ENCODE data around the gene BEST2.
A peak's percentile ranks its signal among the peaks of the same experiment; 100 is the strongest.
"Not testable (repeated sequence)": the region's sequence is repeated elsewhere in the genome, so short reads cannot be mapped to it uniquely, and the experiment has no call there.

BEST2 gene

DNA sequence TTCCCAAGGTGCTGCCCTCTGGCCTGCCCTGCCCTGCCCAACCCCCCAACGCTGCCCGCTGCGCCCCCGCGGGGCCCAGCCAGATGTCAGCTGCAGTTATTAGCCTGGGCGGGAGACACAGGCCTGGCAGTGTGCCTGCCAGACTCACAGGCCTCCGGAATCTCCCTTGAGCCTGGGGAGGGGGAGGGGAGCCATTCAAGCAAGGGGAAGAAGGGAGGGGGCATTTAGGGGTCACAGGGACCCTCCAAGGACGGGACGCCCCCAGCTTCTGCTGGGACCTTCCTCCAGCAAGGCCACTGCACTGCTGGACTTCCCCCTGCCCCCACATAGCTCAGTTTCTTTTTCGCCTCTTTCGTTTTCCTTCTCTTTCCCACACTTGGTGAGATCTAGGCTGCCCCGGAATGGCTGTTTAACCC lies 37.1 kb downstream of the BEST2 start:
- peak in 1 of 2 experiments; percentile 58 for DNase-seq

DNA sequence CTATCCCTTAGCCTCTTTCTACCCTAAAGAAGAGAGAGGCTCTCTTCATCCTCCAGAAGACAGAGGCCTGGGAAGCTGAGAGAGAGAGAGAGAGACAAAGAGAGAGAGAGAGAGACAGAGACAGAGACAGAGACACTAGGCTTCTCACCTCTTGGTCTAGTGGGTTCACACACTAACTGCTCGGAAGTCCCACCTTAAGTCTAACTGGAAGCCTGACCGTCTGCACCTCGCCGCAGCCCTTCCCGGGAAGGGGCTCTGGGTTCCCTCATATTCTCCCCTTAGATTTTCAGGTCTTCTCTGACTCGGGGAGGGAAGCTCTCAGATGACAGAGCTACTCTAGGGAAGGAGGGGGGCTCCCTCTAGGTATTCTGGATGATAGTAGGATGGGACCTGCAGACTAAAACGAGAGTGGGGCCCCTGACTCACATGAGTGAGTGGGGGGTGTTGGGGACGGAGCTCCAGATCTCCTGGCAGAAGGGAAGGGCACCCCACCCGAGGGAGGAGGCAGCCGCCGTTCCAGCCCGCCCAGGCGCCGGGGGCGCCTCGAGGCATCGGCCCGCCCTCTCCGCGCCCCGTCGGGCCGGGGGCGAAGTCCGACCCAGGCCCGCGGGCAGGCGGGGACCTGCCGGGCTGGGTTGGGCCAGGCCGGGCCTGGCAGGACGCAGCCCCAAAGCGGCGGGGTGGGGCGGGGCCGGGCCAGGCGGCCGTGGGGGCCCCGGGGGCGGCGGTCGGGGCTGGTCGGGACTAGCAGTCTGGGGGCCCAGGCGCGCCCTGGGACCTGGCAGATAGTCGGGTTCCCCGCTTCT lies 37.7 kb downstream of the BEST2 start:
- no peak for DNase-seq

DNA sequence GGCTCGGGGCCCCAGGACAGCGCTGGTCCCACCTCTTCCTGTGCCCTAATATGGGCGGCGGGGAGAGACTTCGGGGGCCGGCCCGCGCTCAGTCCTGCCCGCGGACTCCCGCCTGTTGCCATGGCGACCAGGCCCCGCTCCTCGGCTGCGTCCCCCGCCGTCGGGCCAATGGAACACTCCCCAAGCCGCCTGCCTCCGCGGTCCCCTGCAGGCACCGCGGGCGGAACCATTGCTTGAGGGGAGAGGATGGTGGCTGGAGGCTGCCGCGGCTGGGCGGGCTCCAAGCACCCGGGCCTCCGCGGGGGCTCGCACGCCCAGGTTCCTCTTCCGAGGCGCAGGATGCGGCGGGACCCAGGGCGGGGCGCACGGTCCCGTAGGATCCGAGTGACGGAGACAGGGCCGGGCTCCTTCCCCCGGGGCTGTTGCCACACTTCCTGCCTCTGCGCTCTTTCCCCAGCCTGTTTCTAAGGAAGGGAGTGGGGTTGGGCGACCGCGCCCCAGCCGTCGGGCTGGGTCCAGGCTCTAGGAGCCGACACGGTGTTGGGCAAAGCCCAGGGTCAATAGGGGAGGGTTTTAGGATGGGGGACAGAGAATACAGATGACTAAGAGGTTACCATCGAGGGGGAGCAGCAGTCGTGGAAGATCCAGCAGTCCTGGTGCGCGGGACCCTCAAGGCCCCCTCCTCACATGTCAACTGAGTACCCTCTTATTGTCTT lies 38.5 kb downstream of the BEST2 start:
- peak; percentile 91 to 92 for DNase-seq

DNA sequence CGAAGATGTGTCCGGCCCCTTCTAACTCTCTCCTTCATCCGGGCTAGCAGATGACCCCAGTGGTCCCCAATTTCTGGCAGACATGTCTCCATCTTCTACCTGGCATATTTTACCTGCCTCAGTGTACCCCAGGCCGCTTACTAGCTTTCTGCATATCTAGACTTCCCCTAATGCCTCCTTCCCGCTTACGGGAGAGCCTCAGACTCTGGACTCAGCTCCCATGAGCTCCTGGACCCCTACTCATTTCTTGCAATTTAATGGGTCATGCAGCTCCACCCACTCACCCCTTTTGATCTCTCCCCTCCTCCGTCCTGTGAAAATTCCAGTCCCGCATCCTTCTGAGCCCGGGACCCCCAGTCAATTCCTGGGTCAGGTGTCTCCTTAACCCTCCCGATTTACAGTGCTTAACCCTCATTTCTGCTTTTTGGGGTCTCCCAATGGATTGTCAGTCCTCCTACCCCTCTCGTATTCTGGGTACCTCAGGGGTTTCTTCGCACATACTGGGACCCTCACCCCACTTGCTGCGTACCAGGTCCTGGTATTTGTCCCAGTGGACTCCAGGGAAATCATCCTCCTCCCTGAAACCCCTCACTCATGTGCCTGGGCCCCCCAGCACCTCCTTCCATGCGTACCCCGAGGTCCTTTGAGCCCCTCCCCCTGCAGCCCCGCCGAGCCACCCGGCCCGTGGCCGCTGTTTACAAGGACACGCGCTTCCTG lies 39.2 kb downstream of the BEST2 start:
- DNase-seq: no peak

DNA sequence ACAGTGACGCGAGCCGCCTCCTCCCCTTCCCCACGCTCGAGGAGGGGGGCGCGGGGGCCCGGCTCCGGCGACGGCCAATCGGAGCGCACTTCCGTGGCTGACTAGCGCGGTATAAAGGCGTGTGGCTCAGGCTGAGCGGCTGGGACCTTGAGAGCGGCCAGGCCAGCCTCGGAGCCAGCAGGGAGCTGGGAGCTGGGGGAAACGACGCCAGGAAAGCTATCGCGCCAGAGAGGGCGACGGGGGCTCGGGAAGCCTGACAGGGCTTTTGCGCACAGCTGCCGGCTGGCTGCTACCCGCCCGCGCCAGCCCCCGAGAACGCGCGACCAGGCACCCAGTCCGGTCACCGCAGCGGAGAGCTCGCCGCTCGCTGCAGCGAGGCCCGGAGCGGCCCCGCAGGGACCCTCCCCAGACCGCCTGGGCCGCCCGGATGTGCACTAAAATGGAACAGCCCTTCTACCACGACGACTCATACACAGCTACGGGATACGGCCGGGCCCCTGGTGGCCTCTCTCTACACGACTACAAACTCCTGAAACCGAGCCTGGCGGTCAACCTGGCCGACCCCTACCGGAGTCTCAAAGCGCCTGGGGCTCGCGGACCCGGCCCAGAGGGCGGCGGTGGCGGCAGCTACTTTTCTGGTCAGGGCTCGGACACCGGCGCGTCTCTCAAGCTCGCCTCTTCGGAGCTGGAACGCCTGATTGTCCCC lies 39.9 kb downstream of the BEST2 start, which contains the start of gene JUNB:
JUNB (plus strand) TSS at position 142 of the 706 bp plus-strand sequence; CDS start at position 428, 286 bp downstream.
- peak; percentile 88 to 89 for DNase-seq

DNA sequence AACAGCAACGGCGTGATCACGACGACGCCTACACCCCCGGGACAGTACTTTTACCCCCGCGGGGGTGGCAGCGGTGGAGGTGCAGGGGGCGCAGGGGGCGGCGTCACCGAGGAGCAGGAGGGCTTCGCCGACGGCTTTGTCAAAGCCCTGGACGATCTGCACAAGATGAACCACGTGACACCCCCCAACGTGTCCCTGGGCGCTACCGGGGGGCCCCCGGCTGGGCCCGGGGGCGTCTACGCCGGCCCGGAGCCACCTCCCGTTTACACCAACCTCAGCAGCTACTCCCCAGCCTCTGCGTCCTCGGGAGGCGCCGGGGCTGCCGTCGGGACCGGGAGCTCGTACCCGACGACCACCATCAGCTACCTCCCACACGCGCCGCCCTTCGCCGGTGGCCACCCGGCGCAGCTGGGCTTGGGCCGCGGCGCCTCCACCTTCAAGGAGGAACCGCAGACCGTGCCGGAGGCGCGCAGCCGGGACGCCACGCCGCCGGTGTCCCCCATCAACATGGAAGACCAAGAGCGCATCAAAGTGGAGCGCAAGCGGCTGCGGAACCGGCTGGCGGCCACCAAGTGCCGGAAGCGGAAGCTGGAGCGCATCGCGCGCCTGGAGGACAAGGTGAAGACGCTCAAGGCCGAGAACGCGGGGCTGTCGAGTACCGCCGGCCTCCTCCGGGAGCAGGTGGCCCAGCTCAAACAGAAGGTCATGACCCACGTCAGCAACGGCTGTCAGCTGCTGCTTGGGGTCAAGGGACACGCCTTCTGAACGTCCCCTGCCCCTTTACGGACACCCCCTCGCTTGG lies 40.7 kb downstream of the BEST2 start:
- DNase-seq: peak in 1 of 2 experiments; percentile 44

DNA sequence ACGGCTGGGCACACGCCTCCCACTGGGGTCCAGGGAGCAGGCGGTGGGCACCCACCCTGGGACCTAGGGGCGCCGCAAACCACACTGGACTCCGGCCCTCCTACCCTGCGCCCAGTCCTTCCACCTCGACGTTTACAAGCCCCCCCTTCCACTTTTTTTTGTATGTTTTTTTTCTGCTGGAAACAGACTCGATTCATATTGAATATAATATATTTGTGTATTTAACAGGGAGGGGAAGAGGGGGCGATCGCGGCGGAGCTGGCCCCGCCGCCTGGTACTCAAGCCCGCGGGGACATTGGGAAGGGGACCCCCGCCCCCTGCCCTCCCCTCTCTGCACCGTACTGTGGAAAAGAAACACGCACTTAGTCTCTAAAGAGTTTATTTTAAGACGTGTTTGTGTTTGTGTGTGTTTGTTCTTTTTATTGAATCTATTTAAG lies 41.3 kb downstream of the BEST2 start:
- DNase-seq: peak in 1 of 2 experiments; percentile 44

DNA sequence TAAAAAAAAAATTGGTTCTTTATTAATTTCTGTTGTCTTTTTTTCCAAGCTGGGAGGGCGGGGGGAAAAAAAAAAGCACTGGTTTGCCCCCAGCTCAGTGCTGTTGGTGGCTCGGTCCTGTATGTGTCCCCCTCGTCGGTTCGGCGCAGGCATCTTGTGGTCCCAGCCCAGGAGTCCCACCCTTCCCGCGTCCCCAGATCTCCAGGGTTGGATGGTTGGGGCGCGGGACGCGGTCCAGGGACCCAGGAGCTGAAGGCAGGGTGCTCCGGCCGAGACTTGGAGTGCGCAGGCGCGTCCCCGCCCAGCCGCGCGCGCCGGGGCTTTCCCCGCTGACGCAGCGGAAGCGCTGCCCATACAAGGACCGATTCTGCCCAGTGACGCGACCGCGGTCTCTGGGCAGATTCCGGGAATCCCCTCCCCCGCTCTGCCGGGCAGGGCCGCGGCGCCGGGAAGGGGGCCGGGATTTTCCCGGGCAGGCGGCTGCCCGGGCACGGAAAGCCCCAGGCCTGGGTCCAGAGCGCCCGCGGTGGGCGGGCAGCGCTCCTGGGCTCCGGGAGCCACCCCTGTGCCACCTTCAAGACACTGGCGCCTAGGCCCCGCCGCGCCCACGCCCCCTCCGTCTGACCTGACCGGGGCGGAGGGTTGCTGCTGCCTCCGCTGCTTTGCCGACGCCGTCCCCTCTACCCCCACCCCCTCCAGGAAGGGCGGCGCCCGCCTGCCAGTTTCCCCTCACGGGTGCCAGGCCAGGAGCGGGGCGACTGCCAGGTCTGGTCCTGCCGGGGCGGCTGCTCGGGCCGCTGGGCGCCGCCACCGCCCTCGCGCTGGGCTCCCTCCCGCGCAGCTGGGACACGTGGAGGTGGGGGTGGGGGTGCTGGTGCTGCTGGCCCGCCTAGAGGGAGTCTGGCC lies 42.0 kb downstream of the BEST2 start:
- peak; percentile 77 to 86 for DNase-seq

DNA sequence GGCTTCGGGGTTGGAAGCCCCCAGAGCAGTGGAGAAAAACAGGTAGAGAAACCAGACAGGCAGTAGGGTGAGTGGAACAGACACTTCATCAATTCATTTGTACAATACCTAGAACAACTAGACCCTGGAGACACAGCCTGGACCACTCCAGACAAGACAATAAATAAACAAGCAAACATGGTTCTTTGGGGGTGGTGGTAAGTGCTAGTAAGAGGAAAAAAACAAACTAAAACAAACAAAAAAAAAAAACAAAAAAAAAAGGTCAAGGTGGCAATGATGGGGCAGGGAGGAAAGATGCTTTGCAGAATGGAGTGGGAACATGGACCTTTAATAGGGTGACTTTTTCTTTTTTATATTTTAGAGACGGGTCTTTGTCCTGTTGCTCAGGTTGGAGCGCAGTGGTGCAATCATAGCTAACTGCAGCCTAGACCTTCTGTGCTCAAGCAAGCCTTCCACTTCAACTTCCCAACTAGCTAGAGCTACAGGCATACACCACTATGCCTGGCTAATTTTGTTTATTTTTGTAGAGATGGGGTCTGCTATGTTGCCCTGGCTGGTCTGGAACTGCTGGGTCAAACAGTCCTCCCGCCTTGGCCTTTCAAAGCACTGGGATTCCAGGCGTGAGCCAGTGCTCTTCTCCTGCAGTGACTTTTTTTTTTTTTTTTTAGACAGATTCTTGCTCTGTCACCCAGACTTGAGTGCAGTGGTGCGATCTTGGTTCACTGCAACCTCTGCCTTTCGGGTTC lies 42.8 kb downstream of the BEST2 start:
- DNase-seq: no peak

DNA sequence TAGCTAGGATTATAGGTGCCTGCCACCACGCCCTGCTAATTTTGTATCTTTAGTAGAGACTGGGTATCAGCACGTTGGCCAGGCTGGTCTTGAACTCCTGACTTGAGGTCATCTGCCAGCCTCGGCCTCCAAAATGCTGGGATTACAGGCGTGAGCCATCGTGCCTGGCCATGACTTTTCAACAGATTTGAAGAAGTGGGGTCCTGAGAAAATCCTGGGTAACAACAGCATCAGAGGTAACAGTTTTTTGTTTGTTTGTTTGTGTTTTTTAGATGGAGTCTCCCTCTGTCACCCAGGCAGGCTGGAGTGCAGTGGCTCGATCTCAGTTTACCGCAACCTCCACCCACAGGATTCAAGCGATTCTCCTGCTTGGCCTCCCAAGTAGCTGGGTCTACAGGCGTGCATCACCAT lies 43.4 kb downstream of the BEST2 start:
- DNase-seq: no peak

DNA sequence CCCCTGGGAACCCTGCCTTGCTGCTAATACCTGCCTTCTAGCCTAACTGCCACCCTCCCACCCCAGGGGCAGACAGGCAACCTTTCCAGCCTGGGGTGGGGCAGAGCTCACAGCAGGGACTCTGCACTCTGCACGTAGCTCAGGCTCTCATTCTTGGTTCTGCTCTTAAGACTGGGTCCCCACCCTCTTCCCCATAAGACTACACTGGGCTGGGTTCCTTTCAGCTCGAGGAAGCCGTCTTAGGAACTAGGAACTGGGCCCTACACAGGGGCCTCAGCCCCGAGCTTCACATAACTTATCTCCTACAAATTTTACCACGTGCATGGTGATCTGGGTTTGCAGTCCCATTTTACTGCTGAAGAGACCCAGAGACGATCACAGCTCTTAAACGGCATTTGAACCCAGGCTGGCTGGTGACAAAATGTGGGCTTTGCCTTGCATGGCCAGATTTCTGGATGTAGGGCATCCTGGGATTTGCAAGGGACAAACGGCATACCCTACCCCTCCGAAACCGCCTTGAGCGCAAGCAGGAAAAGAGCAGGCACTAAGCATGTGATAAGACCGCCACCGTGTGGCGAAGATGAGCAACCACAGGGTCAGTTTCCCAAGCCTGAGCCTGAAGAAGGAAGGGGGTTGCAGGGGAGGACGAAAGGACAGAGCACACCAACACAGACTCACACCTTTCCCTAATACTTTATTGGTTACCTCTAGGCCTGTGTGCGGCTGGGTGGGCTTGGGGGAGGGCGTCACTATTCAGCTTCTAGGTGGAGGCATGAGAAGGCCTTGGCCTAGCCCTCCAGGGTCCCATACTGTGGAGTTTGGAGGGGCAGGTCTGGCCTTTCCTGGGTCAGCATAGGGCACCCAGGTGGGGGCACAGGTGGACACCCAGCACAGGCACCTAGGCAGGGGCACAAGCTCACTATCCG lies 44.8 kb downstream of the BEST2 start:
- DNase-seq: peak; percentile 33 to 75

DNA sequence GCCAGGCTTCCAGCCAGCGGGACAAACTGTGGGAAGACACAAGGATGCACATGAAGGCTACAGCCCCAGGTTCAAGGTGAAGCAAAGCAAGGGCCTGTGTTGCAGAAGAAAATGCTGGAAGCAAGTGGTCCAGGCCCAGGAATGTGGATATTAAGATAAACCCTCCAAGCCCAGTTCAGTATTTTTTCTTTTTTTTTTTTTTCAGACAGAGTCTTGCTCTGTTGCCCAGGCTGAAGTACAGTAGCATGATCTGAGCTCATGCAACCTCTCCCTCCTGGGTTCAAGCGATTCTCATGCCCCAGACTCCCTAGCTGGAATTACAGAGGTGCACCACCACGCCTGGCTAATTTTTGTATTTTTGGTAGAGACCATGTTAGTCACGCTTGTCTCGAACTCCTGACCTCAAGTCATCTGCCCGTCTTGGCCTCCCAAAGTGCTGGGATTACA lies 45.6 kb downstream of the BEST2 start:
- DNase-seq: no peak

DNA sequence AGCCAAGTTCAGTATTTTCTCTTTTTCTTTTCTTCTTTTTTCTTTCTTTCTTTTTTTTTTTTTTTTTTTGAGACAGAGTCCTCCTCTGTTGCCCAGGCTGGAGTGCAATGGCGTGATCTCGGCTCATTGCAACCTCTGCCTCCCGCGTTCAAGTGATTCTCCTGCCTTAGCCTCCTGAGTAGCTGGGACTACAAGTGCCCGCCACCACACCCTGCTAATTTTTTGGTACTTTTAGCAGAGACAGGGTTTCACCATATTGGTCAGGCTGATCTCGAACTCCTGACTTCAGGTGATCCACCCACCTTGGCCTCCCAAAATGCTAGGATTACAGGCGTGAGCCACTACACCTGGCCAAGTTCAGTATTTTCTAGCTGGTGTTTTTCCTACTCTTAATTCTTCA lies 46.0 kb downstream of the BEST2 start:
- DNase-seq: not testable (repeated sequence)

DNA sequence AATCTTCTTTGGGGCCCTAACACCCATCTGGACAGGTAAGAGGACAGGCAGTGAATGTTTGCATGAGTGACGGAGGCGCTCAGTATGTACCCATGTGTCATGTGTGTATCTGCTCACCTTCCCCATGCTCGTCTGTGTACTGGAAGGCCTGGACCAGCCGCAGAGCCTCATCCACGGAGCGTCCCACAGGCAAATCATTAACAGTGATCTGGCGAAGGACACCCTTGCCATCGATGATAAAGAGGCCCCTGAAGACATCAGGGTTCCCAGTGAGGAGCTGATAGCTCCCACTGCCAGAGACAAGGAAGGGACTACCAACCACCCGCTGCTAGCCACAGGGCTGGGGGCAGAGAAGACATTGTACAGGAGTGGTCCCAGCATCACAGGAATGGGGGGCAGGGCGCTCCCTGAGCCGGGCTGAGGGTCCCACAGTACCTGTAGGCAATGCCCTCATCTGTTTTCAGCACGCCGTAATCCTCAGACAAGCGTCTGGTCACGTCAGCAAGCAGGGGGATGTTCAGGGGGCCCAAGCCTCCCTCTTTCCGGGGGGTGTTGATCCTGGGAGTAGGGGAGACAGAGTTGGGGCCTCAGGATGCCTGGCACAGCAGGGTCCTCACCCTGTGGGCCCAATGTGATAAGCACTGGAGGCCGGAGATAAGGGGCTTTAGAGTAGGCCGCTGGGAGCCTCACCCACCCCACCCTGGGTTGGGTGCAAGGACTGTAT lies 48.3 kb downstream of the BEST2 start:
- DNase-seq: no peak

DNA sequence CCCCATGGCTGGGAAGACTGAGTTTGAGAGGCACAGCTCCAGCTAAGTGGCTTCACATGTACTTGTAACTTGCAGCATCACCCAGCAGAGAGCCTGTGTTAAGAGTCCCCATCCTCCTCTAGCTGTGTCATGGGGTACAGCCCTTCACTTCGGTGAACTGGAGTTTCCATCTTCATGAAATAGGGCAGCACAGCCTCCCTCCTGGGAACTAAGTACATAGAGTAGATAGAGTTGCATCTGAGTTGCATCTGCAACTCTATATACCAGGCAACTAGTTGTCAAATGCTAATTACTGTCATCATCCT lies 48.8 kb downstream of the BEST2 start:
- no peak for DNase-seq

DNA sequence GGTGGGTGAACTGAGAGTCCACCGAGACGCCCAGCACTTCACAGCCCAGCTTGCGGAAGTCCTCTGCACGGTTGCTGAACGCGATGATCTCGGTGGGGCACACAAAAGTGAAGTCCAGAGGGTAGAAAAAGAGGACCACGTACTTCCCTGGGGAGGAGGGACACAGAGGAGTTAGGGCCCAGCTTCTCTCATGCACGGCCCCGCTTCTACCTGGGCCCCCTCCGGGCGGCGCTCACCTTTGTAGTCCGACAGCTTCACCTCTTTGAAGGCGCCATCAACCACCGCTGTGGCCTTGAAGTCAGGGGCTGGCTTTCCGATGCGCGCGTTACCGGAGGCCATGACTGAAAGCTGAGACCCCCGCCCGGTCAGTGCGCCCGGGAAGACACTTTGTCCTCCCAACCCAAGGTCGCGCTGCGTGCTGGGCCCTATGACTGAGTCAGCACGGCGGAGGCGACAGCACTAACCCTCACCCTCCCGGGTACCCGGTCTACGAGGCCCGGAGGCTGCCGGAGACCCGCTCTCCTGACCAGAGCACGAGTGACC lies 49.4 kb downstream of the BEST2 start:
- DNase-seq: no peak

DNA sequence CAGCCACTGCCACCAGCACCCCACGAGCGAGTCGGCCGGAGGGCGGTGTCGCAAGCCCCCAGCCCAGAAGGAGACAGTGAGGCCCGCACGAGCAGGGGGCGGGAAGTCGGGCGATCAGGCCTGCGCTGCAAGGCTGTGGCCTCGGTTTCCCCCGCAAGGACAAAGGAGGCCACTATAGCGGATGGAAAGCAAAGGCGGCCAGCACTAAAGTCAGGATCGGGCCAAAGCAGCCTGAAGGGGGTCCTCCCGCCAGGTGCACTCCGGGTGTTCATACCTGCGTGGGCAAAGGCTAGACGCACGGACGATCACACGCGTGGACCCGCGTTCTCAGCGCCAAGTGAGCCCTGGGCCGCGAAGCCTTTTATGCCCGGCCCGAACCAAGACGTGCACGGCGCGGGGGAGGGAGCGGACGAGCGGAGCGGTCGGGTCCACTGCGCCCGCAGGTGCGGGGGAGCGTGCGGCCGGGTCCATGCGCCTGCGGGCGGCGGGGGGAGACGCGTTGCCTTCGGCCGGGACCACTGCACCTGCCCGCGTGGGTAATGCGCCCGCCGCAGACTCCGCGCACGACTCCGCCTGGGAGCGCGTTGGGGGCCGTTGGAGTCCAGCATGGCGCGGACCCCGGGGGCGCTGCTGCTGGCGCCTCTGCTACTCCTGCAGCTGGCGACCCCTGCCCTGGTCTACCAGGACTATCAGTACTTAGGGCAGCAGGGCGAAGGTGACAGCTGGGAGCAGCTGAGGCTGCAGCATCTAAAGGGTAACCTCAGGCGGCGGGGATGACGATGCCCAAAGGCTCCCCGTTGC lies 50.1 kb downstream of the BEST2 start, which contains the start of the genes PRDX2 and THSD8:
PRDX2 (minus strand) TSS at position 335 of the 801 bp plus-strand sequence. CDS start 539 bp downstream, outside the sequence.
THSD8 (plus strand) TSS at position 604 of the 801 bp plus-strand sequence; CDS start at position 607, 3 bp downstream.
- DNase-seq: no peak

All from SW 1271 (cell line).